CD4-positive, alpha-beta T cell treated with Interleukin-4 for 4 hours (primary cell): ENCODE results near the gene DGKH.
A peak's percentile ranks its signal among the peaks of the same experiment; 100 is the strongest.
"Not testable (repeated sequence)": the region's sequence is repeated elsewhere in the genome, so short reads cannot be mapped to it uniquely, and the experiment has no call there.

Source experiments
- DNase-seq: peaks from one replicate; pipeline ENCODE4 v3.0.0-alpha.2; 2020

DGKH gene

GRCh38 chr13:42041684-42042035, 6.8 kb upstream of the DGKH start:
- no peak for DNase-seq

GRCh38 chr13:42043676-42044075, 4.8 kb upstream of the DGKH start:
- DNase-seq = no peak

- no peak for DNase-seq
These were observed 2.0 kb upstream of the DGKH start for GRCh38 chr13:42046448-42046847.

GRCh38 chr13:42047561-42048341, 697 bp upstream of the DGKH start:
- no peak for DNase-seq

GRCh38 chr13:42048684-42049453, 421 bp downstream of the DGKH start:
- peak; percentile 46 for DNase-seq

- DNase-seq = no peak
These were observed 986 bp downstream of the DGKH start for GRCh38 chr13:42049454-42049813.

- no peak for DNase-seq
These were observed 6.5 kb downstream of the DGKH start for GRCh38 chr13:42054798-42055499.

- DNase-seq = no peak
These were observed 7.1 kb downstream of the DGKH start for GRCh38 chr13:42055500-42056085.

GRCh38 chr13:42056146-42056545, 7.7 kb downstream of the DGKH start:
- no peak for DNase-seq

GRCh38 chr13:42056583-42056982, 8.1 kb downstream of the DGKH start:
- DNase-seq = no peak

- no peak for DNase-seq
These were observed 9.6 kb downstream of the DGKH start for GRCh38 chr13:42057918-42058530.

- DNase-seq = no peak
These were observed 13.5 kb downstream of the DGKH start for GRCh38 chr13:42061943-42062342.

- no peak for DNase-seq
These were observed 14.7 kb downstream of the DGKH start for GRCh38 chr13:42063105-42063504.

GRCh38 chr13:42064259-42064658, 15.8 kb downstream of the DGKH start:
- no peak for DNase-seq

GRCh38 chr13:42064966-42065365, 16.5 kb downstream of the DGKH start:
- DNase-seq = no peak

GRCh38 chr13:42065414-42065813, 17.0 kb downstream of the DGKH start:
- no peak for DNase-seq

GRCh38 chr13:42066542-42066941, 18.1 kb downstream of the DGKH start:
- no peak for DNase-seq

GRCh38 chr13:42068886-42069285, 20.4 kb downstream of the DGKH start:
- DNase-seq = no peak

GRCh38 chr13:42070599-42070998, 22.2 kb downstream of the DGKH start:
- DNase-seq = not testable (repeated sequence)

- not testable (repeated sequence) for DNase-seq
These were observed 22.7 kb downstream of the DGKH start for GRCh38 chr13:42071179-42071578.

- no peak for DNase-seq
These were observed 23.4 kb downstream of the DGKH start for GRCh38 chr13:42071672-42072419.

- DNase-seq = no peak
These were observed 25.2 kb downstream of the DGKH start for GRCh38 chr13:42073683-42074082.
